HG03442 (cell line): ENCODE data around the gene GNA12.

ENCODE experiments used
- ATAC-seq: cut with Tn5 transposase; IDR thresholded peaks from one replicate; pipeline ENCODE4 v1.9.1; 2021; ENCODE audit warnings: mild to moderate bottlenecking, moderate library complexity; ENCODE audit not compliant: unreplicated experiment

GNA12 gene

GRCh38 chr7:2838873-2839578 is 5.1 kb downstream of the GNA12 start:
- ATAC-seq, result peak; percentile 37

GRCh38 chr7:2838451-2838850 is 5.7 kb downstream of the GNA12 start:
- ATAC-seq, result no peak

- no peak for ATAC-seq
Observed at GRCh38 chr7:2837496-2837895, 6.6 kb downstream of the GNA12 start.

GRCh38 chr7:2834748-2835441 is 9.2 kb downstream of the GNA12 start:
- ATAC-seq, result no peak

GRCh38 chr7:2833083-2833910 is 10.8 kb downstream of the GNA12 start:
- no peak for ATAC-seq

- no peak for ATAC-seq
Observed at GRCh38 chr7:2832461-2832860, 11.6 kb downstream of the GNA12 start.

GRCh38 chr7:2830609-2831376 is 13.3 kb downstream of the GNA12 start:
- ATAC-seq, result no peak

- ATAC-seq, result no peak
Observed at GRCh38 chr7:2829040-2829439, 15.1 kb downstream of the GNA12 start.

- no peak for ATAC-seq
Observed at GRCh38 chr7:2826771-2827170, 17.3 kb downstream of the GNA12 start.

- no peak for ATAC-seq
Observed at GRCh38 chr7:2825559-2826227, 18.4 kb downstream of the GNA12 start.

GRCh38 chr7:2824678-2825461 is 19.2 kb downstream of the GNA12 start:
- ATAC-seq, result no peak

- no peak for ATAC-seq
Observed at GRCh38 chr7:2824026-2824677, 20.0 kb downstream of the GNA12 start.

- no peak for ATAC-seq
Observed at GRCh38 chr7:2823130-2823529, 21.0 kb downstream of the GNA12 start.

- no peak for ATAC-seq
Observed at GRCh38 chr7:2821842-2822507, 22.1 kb downstream of the GNA12 start.

GRCh38 chr7:2821161-2821841 is 22.8 kb downstream of the GNA12 start:
- ATAC-seq, result peak; percentile 41

- ATAC-seq, result no peak
Observed at GRCh38 chr7:2820508-2820934, 23.6 kb downstream of the GNA12 start.

- no peak for ATAC-seq
Observed at GRCh38 chr7:2819954-2820397, 24.1 kb downstream of the GNA12 start.
